Bronchial epithelial cell (primary cell): ENCODE results near the gene APBA3. TPM values are rescaled to one million over a fixed set of nuclear protein-coding genes. Genes with fewer than 3 reads are reported as not detected.

Experiments
- DNase-seq: peaks from one replicate; pipeline ENCODE4 v3.0.0-alpha.2; 2010; ENCODE audit warnings: low read depth
- FAIRE-seq: peaks from 2 replicates; lab custom pipeline; 2011; peaks lifted over from hg19 to GRCh38; lab: Jason Lieb, UNC
- H3K27me3 ChIP-seq: 2 replicates; pipeline ENCODE4 v1.5.1; 2011; ENCODE audit warnings: low read length; ENCODE audit not compliant: control insufficient read depth, insufficient read depth
- H3K36me3 ChIP-seq: 2 replicates; pipeline ENCODE4 v1.5.1; 2011; ENCODE audit warnings: low read length; ENCODE audit not compliant: control insufficient read depth, insufficient read depth
- H3K4me3 ChIP-seq: 2 replicates; pipeline ENCODE4 v1.5.1; 2011; ENCODE audit warnings: mild to moderate bottlenecking, low read depth, low read length, control low read depth
- CTCF ChIP-seq: IDR thresholded peaks from 2 replicates; pipeline ENCODE4 v1.5.1; 2011; ENCODE audit warnings: mild to moderate bottlenecking, moderate library complexity, low read length, control low read depth, inconsistent platforms; ENCODE audit not compliant: insufficient read depth, severe bottlenecking
- total RNA-seq: library from RNA; depleted of rRNA; stranded (reverse); fragments of >200 nt; gene quantifications from 2 replicates; pipeline ENCODE4 v1.2.1, GENCODE V29; 2014

The APBA3 gene
- total RNA-seq, 1 donor from 2014 or later, result 11.3 TPM

- DNase-seq (no peak), FAIRE-seq (no peak)
- no peak for TF ChIP-seq CTCF
- Histone ChIP-seq H3K36me3 (no peaks in the 10 kb centered on the region), H3K27me3 (no peaks in the 10 kb centered on the region), H3K4me3 (no peak overlapping the region)
Measured at GRCh38 chr19:3792114-3792513, 30.6 kb upstream of the APBA3 start.

GRCh38 chr19:3790941-3791340, 29.4 kb upstream of the APBA3 start:
- H3K4me3 ChIP-seq, result no peak overlapping the region
- no peaks in the 10 kb centered on the region for H3K27me3 ChIP-seq
- TF ChIP-seq CTCF, result no peak
- no peak for FAIRE-seq
- no peaks in the 10 kb centered on the region for H3K36me3 ChIP-seq
- no peak for DNase-seq

- DNase-seq (no peak), FAIRE-seq (no peak)
- no peak for TF ChIP-seq CTCF
Measured at GRCh38 chr19:3790209-3790734, 28.8 kb upstream of the APBA3 start.

GRCh38 chr19:3788996-3789778, 27.7 kb upstream of the APBA3 start:
- no peak for TF ChIP-seq CTCF
- Histone ChIP-seq H3K36me3 (no peaks in the 10 kb centered on the region), H3K27me3 (peaks cover 2% of the 10 kb centered on the region), H3K4me3 (no peak overlapping the region)
- DNase-seq (no peak), FAIRE-seq (no peak)

More at GRCh38 chr19:3790209-3790734, 28.8 kb upstream of the APBA3 start:
- peaks cover 2% of the 10 kb centered on the region for H3K27me3 ChIP-seq
- no peaks in the 10 kb centered on the region for H3K36me3 ChIP-seq
- no peak overlapping the region for H3K4me3 ChIP-seq

- no peak for TF ChIP-seq CTCF
- DNase-seq (no peak), FAIRE-seq (no peak)
- no peaks in the 10 kb centered on the region for H3K36me3 ChIP-seq
- no peak within 1 kb of the TSS for H3K4me3 ChIP-seq
- H3K27me3 ChIP-seq, result peaks cover 2% of the 10 kb centered on the region
Measured at GRCh38 chr19:3785938-3786824, 24.7 kb upstream of the APBA3 start, which contains the start of gene MATK. Gene MATK (minus strand): TSS chr19:3786381. CDS start chr19:3785135, 1,246 bp downstream.
